T-helper 1 cell (primary cell): ENCODE results near the gene CLEC19A.

Experiments
- DNase-seq, 5 donors: peaks; one replicate each; pipeline ENCODE4 v3.0.0-alpha.2; 2012 to 2020

Gene CLEC19A

DNA sequence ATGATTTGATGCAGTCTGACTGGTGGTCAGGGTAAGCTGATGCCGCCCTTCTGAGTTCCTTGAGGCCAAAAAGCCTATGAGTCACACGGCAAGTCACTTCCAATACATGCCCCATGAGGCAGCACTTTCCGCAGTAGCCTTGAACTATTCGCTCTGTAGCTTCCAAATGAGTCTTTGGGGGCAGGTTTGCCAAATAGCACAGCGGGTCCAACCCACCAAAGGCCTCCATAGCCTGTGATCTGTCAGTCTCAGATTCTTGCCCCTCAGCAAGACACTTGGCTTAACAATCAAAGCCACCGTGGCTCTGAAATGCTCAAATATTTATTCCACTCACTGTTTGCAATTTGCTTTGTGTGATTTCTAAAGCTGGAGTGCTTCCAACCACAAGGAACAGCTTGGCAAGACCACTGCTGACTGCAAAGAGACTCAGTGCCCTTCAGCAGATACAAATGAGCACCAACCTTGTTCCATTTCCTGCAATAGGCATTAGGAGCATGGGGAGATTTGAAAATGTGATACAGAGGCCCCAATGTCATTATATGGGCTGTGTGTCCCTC lies 45.4 kb downstream of the CLEC19A start:
- no peak for DNase-seq

GRCh38 chr16:19331794-19332193 lies 46.3 kb downstream of the CLEC19A start:
- DNase-seq, result no peak

DNA sequence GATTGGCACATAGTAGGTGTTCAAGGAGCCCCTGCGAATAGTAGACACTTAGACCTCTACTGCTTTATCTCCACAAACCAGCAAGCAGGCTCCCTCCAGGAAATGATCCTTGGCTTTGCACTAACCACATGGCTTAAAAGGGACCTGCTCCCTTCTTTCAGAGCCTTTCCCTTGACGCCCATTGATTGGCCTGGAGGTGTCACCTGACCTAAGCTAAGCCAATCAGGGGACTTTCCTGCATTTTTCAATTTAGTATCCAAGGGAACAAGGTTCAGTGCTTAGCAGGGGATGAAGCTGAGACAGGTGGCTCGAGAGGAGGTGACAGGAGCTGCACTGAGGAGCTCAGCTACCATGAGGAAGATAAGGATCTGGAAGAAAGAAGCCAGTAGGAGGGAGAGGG lies 52.8 kb downstream of the CLEC19A start:
- DNase-seq, result no peak

- no peak for DNase-seq
Observed at GRCh38 chr16:19344224-19344801, 58.8 kb downstream of the CLEC19A start.

DNA sequence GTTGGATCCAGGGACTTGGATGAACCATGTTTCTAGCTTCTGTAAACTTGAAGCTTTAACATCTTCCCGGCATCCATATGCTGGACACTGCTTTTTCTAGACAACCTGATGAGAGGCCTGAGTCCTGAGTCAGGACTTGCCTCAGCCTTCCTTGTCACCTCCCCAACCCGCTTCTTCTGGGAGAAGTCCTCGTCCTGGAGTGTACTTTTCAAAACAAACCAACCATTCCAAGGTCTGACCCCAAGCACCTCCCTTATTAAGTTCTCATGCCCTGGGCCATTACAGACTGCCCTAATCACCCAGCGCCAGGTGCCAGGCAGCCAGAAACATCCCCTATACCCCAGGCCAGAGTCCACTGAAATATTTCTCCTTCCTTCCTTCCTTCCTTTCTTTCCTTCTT lies 59.4 kb downstream of the CLEC19A start:
- DNase-seq, result no peak

GRCh38 chr16:19346335-19346922 lies 60.9 kb downstream of the CLEC19A start:
- DNase-seq, result no peak

GRCh38 chr16:19348125-19348524 lies 62.6 kb downstream of the CLEC19A start:
- no peak for DNase-seq

GRCh38 chr16:19348578-19349315 lies 63.2 kb downstream of the CLEC19A start:
- DNase-seq, result no peak

DNA sequence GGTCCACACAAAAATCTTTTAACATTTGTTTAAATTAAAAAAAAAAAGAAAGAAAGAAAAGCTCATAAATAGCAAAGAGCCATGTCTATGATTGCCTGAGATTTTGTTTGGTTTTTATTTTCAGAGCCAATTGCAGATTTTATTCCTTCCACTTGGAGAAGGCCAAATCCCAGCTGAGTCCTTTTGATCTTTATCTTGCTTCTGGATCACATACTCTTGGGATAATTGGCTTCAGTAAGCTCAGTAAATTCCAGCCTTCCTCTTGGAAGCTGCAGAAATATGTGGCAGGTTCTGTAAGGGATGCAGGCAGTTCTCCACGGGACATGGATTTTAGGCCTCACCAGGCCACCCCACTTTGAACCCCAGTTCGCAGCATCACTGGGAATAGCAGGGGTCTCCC lies 68.8 kb downstream of the CLEC19A start:
- DNase-seq, result no peak

DNA sequence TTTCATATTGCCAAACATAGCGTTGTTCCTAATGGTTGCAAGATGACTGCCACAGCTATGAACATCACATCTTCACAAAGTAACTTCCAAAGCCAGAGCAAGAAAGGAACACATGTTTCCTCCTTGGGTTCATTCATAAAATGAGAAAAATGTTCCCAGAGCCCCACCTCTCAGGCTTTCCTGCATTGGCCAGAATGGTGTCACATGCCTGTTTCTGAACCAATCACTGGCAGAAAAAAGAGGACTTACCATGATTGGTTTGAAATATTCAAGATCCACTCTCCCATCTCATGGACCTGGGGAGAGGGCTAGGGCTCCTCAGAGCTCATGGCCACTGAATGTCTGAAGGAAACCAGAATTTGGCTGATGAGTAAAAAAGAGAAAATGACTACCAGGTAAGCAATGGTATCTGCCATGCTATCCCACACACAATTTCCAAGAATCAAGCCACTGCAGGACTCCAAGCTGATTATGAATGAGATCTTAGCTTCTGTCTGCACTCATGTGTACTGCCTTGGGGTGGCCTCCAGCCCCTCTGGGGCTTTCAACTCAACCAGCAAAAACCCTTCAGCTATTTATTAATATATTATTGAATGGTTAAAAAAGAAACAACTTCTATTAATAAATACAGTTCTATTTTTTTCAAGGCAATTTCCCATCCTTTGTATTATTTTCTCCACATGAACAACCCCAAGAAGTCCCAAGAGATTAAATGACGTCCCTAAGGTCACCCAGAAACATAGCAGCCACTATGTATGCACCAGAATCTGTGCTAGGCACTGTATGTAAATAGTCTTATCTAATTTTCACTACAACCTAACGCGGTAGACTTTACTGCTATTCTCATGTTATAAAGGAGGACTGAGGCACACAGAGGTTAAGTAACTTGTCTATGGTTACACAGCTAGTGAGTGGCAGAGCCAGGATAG lies 70.8 kb downstream of the CLEC19A start:
- DNase-seq, result no peak

GRCh38 chr16:19359556-19359955 lies 74.0 kb downstream of the CLEC19A start:
- no peak for DNase-seq
